HG02970 (cell line): ENCODE data around the gene C4A.
"Not testable (repeated sequence)": the region's sequence is repeated elsewhere in the genome, so short reads cannot be mapped to it uniquely, and the experiment has no call there.

ENCODE experiments used
- ATAC-seq: cut with Tn5 transposase; IDR thresholded peaks from one replicate; pipeline ENCODE4 v1.9.1; 2021; ENCODE audit warnings: mild to moderate bottlenecking, moderate library complexity, moderate number of reproducible peaks; ENCODE audit not compliant: unreplicated experiment, low FRiP score

The C4A gene

GRCh38 chr6:31978831-31979230 lies 3.0 kb upstream of the C4A start:
- ATAC-seq, result no peak

GRCh38 chr6:31979238-31979898 lies 2.5 kb upstream of the C4A start:
- no peak for ATAC-seq

GRCh38 chr6:31980195-31980876 lies 1.5 kb upstream of the C4A start:
- not testable (repeated sequence) for ATAC-seq

- ATAC-seq, result not testable (repeated sequence)
These were observed 859 bp upstream of the C4A start for GRCh38 chr6:31980998-31981397.

- not testable (repeated sequence) for ATAC-seq
These were observed 7.5 kb downstream of the C4A start for GRCh38 chr6:31989363-31989762.

GRCh38 chr6:31994421-31994820 lies 12.6 kb downstream of the C4A start:
- not testable (repeated sequence) for ATAC-seq

GRCh38 chr6:31996385-31996784 lies 14.5 kb downstream of the C4A start:
- not testable (repeated sequence) for ATAC-seq

GRCh38 chr6:32002546-32003268 lies 20.9 kb downstream of the C4A start:
- not testable (repeated sequence) for ATAC-seq

GRCh38 chr6:32003301-32003700 lies 21.4 kb downstream of the C4A start:
- ATAC-seq, result not testable (repeated sequence)

GRCh38 chr6:32004393-32004792 lies 22.5 kb downstream of the C4A start:
- ATAC-seq, result not testable (repeated sequence)

- ATAC-seq, result not testable (repeated sequence)
These were observed 23.1 kb downstream of the C4A start for GRCh38 chr6:32004864-32005537.

- not testable (repeated sequence) for ATAC-seq
These were observed 23.7 kb downstream of the C4A start for GRCh38 chr6:32005538-32005880.

GRCh38 chr6:32005991-32006529 lies 24.2 kb downstream of the C4A start:
- ATAC-seq, result not testable (repeated sequence)

- not testable (repeated sequence) for ATAC-seq
These were observed 25.2 kb downstream of the C4A start for GRCh38 chr6:32007086-32007485.

- not testable (repeated sequence) for ATAC-seq
These were observed 26.2 kb downstream of the C4A start for GRCh38 chr6:32008037-32008436.

- ATAC-seq, result not testable (repeated sequence)
These were observed 26.8 kb downstream of the C4A start for GRCh38 chr6:32008616-32009015.

GRCh38 chr6:32009537-32009936 lies 27.7 kb downstream of the C4A start:
- not testable (repeated sequence) for ATAC-seq

- not testable (repeated sequence) for ATAC-seq
These were observed 29.1 kb downstream of the C4A start for GRCh38 chr6:32010856-32011530.

- ATAC-seq, result not testable (repeated sequence)
These were observed 31.2 kb downstream of the C4A start for GRCh38 chr6:32012941-32013617.
